Gastrocnemius medialis (tissue), 4 donors: ENCODE results near the gene ZNF638.

Experiments
- POLR2A ChIP-seq, 2 donors: fragments of 450-650 bp; IDR thresholded peaks; one replicate each; pipeline ENCODE4 v1.6.1; 2017; ENCODE audit warnings: antibody characterized with exemption in 2 of 2, mild to moderate bottlenecking in 2 of 2, moderate library complexity in 2 of 2
- TF ChIP-seq, protein P1 (sequence below), 5 experiments: fragments of 450-650 bp in 3 of 5; fragments of 200-600 bp in 2 of 5; sonication (generic) in 2 of 5; IDR thresholded peaks in 4 of 5; conservative IDR thresholded peaks in 1 of 5; 1 replicate in 4 of 5; 2 replicates in 1 of 5; pipeline ENCODE4 v1.5.1; 2016 to 2019; ENCODE audit warnings: antibody characterized with exemption in 5 of 5, mild to moderate bottlenecking in 3 of 5, moderate library complexity in 3 of 5

DNA sequence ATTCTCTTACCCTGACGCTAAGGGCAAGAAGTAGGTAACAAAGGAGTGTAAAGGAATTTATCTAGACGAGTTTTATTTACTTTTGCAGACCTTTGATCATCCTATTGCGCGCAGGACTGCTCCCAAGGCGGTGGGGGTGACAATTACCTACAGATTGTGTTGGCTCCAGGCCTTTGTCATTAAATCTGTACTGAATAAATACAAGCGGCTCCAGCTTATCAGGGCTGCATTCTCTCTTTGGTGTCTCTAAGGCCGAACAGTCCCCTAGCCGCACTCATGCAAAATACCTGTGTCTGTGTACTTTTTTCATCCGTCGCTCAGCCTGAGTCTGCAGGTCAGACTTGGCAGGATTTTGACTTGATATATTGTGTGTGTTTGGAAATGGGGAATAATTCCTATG is 63.9 kb downstream of the ZNF638 start:
- TF ChIP-seq POLR2A (IDR thresholded peaks at IDR 0.05) = no peak
- TF ChIP-seq, protein P1, sequence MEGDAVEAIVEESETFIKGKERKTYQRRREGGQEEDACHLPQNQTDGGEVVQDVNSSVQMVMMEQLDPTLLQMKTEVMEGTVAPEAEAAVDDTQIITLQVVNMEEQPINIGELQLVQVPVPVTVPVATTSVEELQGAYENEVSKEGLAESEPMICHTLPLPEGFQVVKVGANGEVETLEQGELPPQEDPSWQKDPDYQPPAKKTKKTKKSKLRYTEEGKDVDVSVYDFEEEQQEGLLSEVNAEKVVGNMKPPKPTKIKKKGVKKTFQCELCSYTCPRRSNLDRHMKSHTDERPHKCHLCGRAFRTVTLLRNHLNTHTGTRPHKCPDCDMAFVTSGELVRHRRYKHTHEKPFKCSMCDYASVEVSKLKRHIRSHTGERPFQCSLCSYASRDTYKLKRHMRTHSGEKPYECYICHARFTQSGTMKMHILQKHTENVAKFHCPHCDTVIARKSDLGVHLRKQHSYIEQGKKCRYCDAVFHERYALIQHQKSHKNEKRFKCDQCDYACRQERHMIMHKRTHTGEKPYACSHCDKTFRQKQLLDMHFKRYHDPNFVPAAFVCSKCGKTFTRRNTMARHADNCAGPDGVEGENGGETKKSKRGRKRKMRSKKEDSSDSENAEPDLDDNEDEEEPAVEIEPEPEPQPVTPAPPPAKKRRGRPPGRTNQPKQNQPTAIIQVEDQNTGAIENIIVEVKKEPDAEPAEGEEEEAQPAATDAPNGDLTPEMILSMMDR (IDR thresholded peaks at IDR 0.05 in 4 of 5, conservative IDR thresholded peaks at IDR 0.05 in 1 of 5) = no peak
